ENCODE measurements around the gene IZUMO1. TPM values are rescaled to one million over a fixed set of nuclear protein-coding genes. Genes with fewer than 3 reads are reported as not detected.

Gene IZUMO1
- total and polyA plus RNA-seq, 2 of the 4 experiments (the other 2 are of a cell fraction), result not detected

GRCh38 chr19:48713041-48713863 lies 33.5 kb downstream of the IZUMO1 start:
- Histone ChIP-seq H3K4me2 (ENCODE audit: low read depth, low read length) (peak overlapping the region; percentile 79), H2BK120ac (ENCODE audit: low read depth, low read length) (no peak overlapping the region), H3K79me1 (ENCODE audit: low read depth in 1 of 2, low read length in 2 of 2) (peaks cover 6 to 32% of the 10 kb centered on the region in 2 experiments; a peak in 3 of 4 replicates), H3K4me3 (ENCODE audit: insufficient read depth, low read depth, low read length) (peak overlapping the region; percentile 61), H3K27ac (ENCODE audit: insufficient read depth, low read length) (peak overlapping the region; percentile 42), H4K5ac (ENCODE audit: low read depth, low read length) (0 out of 2 replicates have a peak overlapping the region, but pooled peaks have one; percentile 2), H4K20me1 (ENCODE audit: insufficient read depth, low read length) (no peaks in the 10 kb centered on the region), H3K27me3 (ENCODE audit: control insufficient read depth, insufficient read depth, low read length) (no peaks in the 10 kb centered on the region), H2BK15ac (ENCODE audit: low read depth, low read length) (0 out of 3 replicates have a peak overlapping the region, but pooled peaks have one; percentile 16), H4K8ac (ENCODE audit: low read depth in 2 of 2, low read length in 2 of 2) (peak overlapping the region; percentile 67 to 79; a peak in 3 of 4 replicates), H2AFZ (replicated peaks; ENCODE audit: low read length, poor library complexity) (peak overlapping the region; percentile 100), H3K36me3 (ENCODE audit: control insufficient read depth, insufficient read depth, low read length) (no peaks in the 10 kb centered on the region), H2AK9ac (replicated peaks; ENCODE audit: low read depth, low read length, poor library complexity) (peak overlapping the region; percentile 77), H3K4me1 (ENCODE audit: control insufficient read depth, insufficient read depth, low read length) (peaks cover 15% of the 10 kb centered on the region), H3K9ac (ENCODE audit: low read depth, low read length) (peak overlapping the region; percentile 65), H3K18ac (ENCODE audit: low read depth, low read length) (no peak overlapping the region), H3K4ac (ENCODE audit: low read depth, low read length) (peak overlapping the region; percentile 65; the same call in 1 of the 2 replicates), H2AK5ac (ENCODE audit: low read depth, low read length) (peak overlapping the region; percentile 88; the same call in 1 of the 2 replicates), H3K56ac (ENCODE audit: extremely low read depth, insufficient read depth, low read length) (peak overlapping the region; percentile 61), H3K9me3 (ENCODE audit: control insufficient read depth, insufficient read depth, low read length) (no peaks in the 10 kb centered on the region), H3K14ac (replicated peaks; ENCODE audit: low read depth, low read length) (peak overlapping the region; percentile 71), H3K9me1 (ENCODE audit: insufficient read depth, low read length) (peaks cover 7% of the 10 kb centered on the region; the same call in 1 of the 2 replicates), H3K23ac (ENCODE audit: low read depth, low read length) (peak overlapping the region; percentile 79; the same call in 1 of the 2 replicates), H2BK20ac (ENCODE audit: low read depth, low read length) (no peak overlapping the region), H2BK5ac (ENCODE audit: low read depth, low read length, poor library complexity, severe bottlenecking) (peak overlapping the region; percentile 19), H4K91ac (ENCODE audit: insufficient read depth, low read depth, low read length) (no peak overlapping the region; the same call in 1 of the 2 replicates)
- WGBS, 2 experiments (ENCODE audit: extremely low coverage in 2 of 2, insufficient read length in 1 of 2), result 8% methylated on average over 4 of the region's 25 CpGs; no CpG with 5 or more reads in 1 of the 2 experiments
- in situ Hi-C loops (cut with MboI; ENCODE audit: low sequenced_read_pairs) (no loop called here), intact Hi-C loops (cut with micrococcal nuclease) (no loop called here), dilution Hi-C loops (cut with HindIII; ENCODE audit: low sequenced_read_pairs, unreplicated experiment) (no loop called here)
- ChIA-PET POLR2A (ENCODE audit: unreplicated experiment) (interaction anchor here (0.9 kb wide), 1 partner anchor 14 kb away, joined by 7 read pairs; no protein-coding TSS in a partner anchor), CTCF (interaction anchor here (0.6 to 0.9 kb wide), 2 partner anchors 16 to 120 kb away, joined by 3 read pairs; no protein-coding TSS in a partner anchor)
- no TSS peak for BruUV-seq (replicated peaks)
- ATAC-seq (ENCODE audit: low read depth) (no peak), DNase-seq (peak; percentile 31)
- TF ChIP-seq RAD21 (IDR thresholded peaks at IDR 0.05; ENCODE audit: low read length) (0 out of 2 replicates have a peak, but pooled peaks have one; percentile 2), USF2 (IDR thresholded peaks at IDR 0.05; ENCODE audit: low read depth, low read length) (no peak), NFE2L2 (IDR thresholded peaks at IDR 0.05; ENCODE audit: low read depth, low read length) (no peak), CTCF (conservative IDR thresholded peaks at IDR 0.05; ENCODE audit: low read depth, low read length) (peak; percentile 30), BHLHE40 (IDR thresholded peaks at IDR 0.05; ENCODE audit: low read depth, low read length) (no peak), MAZ (IDR thresholded peaks at IDR 0.05; ENCODE audit: borderline replicate concordance, low read depth, low read length) (0 out of 2 replicates have a peak, but pooled peaks have one; percentile 20), ELK1 (IDR thresholded peaks at IDR 0.05; ENCODE audit: borderline replicate concordance, low read depth, low read length) (no peak)
